HL-60 (cell line): ENCODE measurements around the gene INTS3.

Experiments
- DNase-seq, 2 experiments: peaks; one replicate each; pipeline ENCODE4 v3.0.0-alpha.2; 2010 to 2020; ENCODE audit warnings: low read depth in 1 of 2, low spot score in 1 of 2
- H3K27ac ChIP-seq: fragments of 250-450 bp; sonication (Bioruptor Pico); replicated peaks from 2 replicates; pipeline ENCODE4 v1.5.1; 2020; ENCODE audit warnings: mild to moderate bottlenecking, moderate library complexity
- H3K27me3 ChIP-seq: fragments of 250-450 bp; sonication (Bioruptor Pico); 2 replicates; pipeline ENCODE4 v1.5.1; 2021; ENCODE audit warnings: mild to moderate bottlenecking, moderate library complexity; ENCODE audit not compliant: insufficient read depth, poor library complexity, severe bottlenecking
- H3K4me3 ChIP-seq: replicated peaks from 2 replicates; pipeline ENCODE4 v1.5.1; 2011; ENCODE audit warnings: mild to moderate bottlenecking, control low read depth, low read length; ENCODE audit not compliant: insufficient read depth
- CTCF ChIP-seq: IDR thresholded peaks from one replicate; pipeline ENCODE4 v1.5.1; 2011; ENCODE audit warnings: low read length, control low read depth, inconsistent platforms; ENCODE audit not compliant: insufficient read depth
- GABPA ChIP-seq: IDR thresholded peaks from 2 replicates; pipeline ENCODE4 v1.6.1; 2012; ENCODE audit warnings: low read depth
- POLR2AphosphoS5 ChIP-seq: IDR thresholded peaks from 2 replicates; pipeline ENCODE4 v1.6.1; 2012; ENCODE audit warnings: low read depth
- REST ChIP-seq: IDR thresholded peaks from 2 replicates; pipeline ENCODE4 v1.6.1; 2012; ENCODE audit warnings: low read depth; ENCODE audit not compliant: insufficient replicate concordance
- SPI1 ChIP-seq: IDR thresholded peaks from 2 replicates; pipeline ENCODE4 v1.6.1; 2012; ENCODE audit warnings: low read depth, mild to moderate bottlenecking, borderline replicate concordance

INTS3 gene

GRCh38 chr1:153693466-153693865 is 34.4 kb upstream of the INTS3 start:
- Histone ChIP-seq H3K4me3 (no peak overlapping the region), H3K27me3 (no peaks in the 10 kb centered on the region), H3K27ac (no peak overlapping the region)
- no peak for DNase-seq
- TF ChIP-seq POLR2AphosphoS5 (no peak), CTCF (no peak), SPI1 (no peak), REST (no peak), GABPA (no peak)

GRCh38 chr1:153696741-153697140 is 31.1 kb upstream of the INTS3 start:
- H3K27ac ChIP-seq = no peak overlapping the region
- TF ChIP-seq REST = no peak

GRCh38 chr1:153697191-153698019 is 30.4 kb upstream of the INTS3 start:
- no peak for TF ChIP-seq CTCF
- no peak for TF ChIP-seq GABPA
- TF ChIP-seq SPI1 = no peak
- no peak for TF ChIP-seq REST
- TF ChIP-seq POLR2AphosphoS5 = no peak
- no peak for DNase-seq
- H3K27me3 ChIP-seq = no peaks in the 10 kb centered on the region
- no peak overlapping the region for H3K27ac ChIP-seq
- no peak overlapping the region for H3K4me3 ChIP-seq

More at GRCh38 chr1:153696741-153697140, 31.1 kb upstream of the INTS3 start:
- H3K4me3 ChIP-seq = no peak overlapping the region
- no peak for DNase-seq
- no peaks in the 10 kb centered on the region for H3K27me3 ChIP-seq
